ENCODE results near the gene ATP1A2.
A peak's percentile ranks its signal among the peaks of the same experiment; 100 is the strongest.

The ATP1A2 gene

DNA sequence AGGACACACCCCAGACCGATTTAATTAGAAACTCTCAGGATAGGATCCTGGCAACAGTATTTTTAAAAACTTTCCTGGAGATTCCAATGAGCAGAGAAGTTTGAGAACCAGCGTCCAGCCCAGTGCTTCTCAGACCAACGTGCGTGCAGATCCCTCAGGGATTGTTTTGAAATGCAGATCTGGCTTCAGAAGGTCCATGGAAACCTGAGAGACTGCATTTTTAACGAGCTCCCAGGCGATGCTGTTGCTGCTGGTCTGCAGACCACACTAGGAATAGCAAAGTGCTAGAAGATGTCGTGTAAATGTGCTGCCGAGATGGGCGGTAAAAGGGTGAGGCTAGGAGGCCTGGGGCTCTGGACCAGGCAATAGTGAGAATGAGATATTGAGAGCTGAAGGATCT, 56.4 kb downstream of the ATP1A2 start:
- Histone ChIP-seq H3K4me1 (ENCODE audit: low read length) (peaks cover 43% of the 10 kb centered on the region), H3K36me3 (replicated peaks; ENCODE audit: low read depth, low read length) (no peaks in the 10 kb centered on the region), H2AFZ (ENCODE audit: low read depth, low read length) (no peak overlapping the region), H3K9ac (ENCODE audit: low read length) (no peak overlapping the region), H3K79me2 (ENCODE audit: low read length) (no peaks in the 10 kb centered on the region), H3K27ac (ENCODE audit: low read length) (no peak overlapping the region), H3K4me3 (ENCODE audit: low read length) (no peak overlapping the region), H4K20me1 (ENCODE audit: insufficient read depth, low read length) (no peaks in the 10 kb centered on the region), H3K9me3 (ENCODE audit: insufficient read depth, low read length) (no peaks in the 10 kb centered on the region), H3K4me2 (ENCODE audit: low read length) (no peak overlapping the region), H3K27me3 (ENCODE audit: low read depth, low read length) (peaks cover 62% of the 10 kb centered on the region)
- no peak for TF ChIP-seq EZH2phosphoT487 (IDR thresholded peaks at IDR 0.05; ENCODE audit: low read depth)
- TF ChIP-seq, protein P1, sequence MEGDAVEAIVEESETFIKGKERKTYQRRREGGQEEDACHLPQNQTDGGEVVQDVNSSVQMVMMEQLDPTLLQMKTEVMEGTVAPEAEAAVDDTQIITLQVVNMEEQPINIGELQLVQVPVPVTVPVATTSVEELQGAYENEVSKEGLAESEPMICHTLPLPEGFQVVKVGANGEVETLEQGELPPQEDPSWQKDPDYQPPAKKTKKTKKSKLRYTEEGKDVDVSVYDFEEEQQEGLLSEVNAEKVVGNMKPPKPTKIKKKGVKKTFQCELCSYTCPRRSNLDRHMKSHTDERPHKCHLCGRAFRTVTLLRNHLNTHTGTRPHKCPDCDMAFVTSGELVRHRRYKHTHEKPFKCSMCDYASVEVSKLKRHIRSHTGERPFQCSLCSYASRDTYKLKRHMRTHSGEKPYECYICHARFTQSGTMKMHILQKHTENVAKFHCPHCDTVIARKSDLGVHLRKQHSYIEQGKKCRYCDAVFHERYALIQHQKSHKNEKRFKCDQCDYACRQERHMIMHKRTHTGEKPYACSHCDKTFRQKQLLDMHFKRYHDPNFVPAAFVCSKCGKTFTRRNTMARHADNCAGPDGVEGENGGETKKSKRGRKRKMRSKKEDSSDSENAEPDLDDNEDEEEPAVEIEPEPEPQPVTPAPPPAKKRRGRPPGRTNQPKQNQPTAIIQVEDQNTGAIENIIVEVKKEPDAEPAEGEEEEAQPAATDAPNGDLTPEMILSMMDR (IDR thresholded peaks at IDR 0.05; ENCODE audit: low read depth, low read length): no peak

DNA sequence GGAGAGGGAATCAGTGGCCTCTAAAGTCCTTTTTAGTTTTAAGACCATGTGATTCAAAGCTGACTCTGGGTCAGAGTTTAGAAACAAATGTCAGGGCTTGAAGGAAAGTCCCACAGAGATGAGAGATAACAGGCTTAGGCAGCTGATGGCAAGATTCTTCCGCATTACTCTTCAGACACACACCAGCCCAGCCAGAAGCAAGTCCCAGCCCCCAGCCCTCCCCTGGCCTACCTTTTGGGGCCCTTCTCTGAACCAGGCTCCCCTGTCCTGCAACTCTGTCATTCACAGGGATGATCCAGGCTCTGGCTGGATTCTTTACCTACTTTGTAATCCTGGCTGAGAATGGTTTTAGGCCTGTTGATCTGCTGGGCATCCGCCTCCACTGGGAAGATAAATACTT, 61.7 kb downstream of the ATP1A2 start:
- H3K9ac ChIP-seq (ENCODE audit: low read length): no peak overlapping the region; the same call in 1 of the 2 replicates
- peak overlapping the region; percentile 20 for H3K4me2 ChIP-seq (ENCODE audit: low read length)
- no peak overlapping the region; the same call in 1 of the 2 replicates for H3K27ac ChIP-seq (ENCODE audit: low read length)
- no peaks in the 10 kb centered on the region for H3K9me3 ChIP-seq (ENCODE audit: insufficient read depth, low read length)
- peaks cover 53% of the 10 kb centered on the region for H3K27me3 ChIP-seq (ENCODE audit: low read depth, low read length)
- no peak overlapping the region; the same call in 1 of the 2 replicates for H2AFZ ChIP-seq (ENCODE audit: low read depth, low read length)
- H3K79me2 ChIP-seq (ENCODE audit: low read length): no peaks in the 10 kb centered on the region
- H3K4me3 ChIP-seq (ENCODE audit: low read length): peak overlapping the region; percentile 17; the same call in 1 of the 2 replicates
- H3K36me3 ChIP-seq (replicated peaks; ENCODE audit: low read depth, low read length): no peaks in the 10 kb centered on the region
- TF ChIP-seq EZH2phosphoT487 (IDR thresholded peaks at IDR 0.05; ENCODE audit: low read depth): no peak
- TF ChIP-seq, protein P1 (IDR thresholded peaks at IDR 0.05; ENCODE audit: low read depth, low read length): no peak
- no peaks in the 10 kb centered on the region for H4K20me1 ChIP-seq (ENCODE audit: insufficient read depth, low read length)
- H3K4me1 ChIP-seq (ENCODE audit: low read length): peaks cover 15% of the 10 kb centered on the region

DNA sequence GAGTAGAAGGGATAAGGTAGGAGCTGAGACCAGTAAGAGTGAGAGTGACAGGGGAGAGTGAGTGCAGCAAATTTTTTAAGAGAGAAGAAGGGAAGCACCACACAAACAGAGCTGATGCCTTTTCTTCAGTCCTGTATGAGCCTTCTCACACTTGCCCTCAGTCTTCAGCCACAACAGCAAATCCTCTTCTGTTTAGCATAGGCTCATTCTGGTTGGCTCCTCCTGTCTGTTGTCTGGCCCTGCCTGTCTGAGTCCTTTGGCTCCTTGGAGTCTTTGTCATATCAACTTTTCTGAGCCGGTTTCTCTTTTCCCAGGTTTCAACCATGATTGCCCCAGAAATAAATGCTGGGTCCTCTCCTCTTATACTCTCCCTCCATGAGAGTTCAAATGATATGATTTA, 62.1 kb downstream of the ATP1A2 start:
- no peaks in the 10 kb centered on the region for H3K36me3 ChIP-seq (replicated peaks; ENCODE audit: low read depth, low read length)
- H4K20me1 ChIP-seq (ENCODE audit: insufficient read depth, low read length): no peaks in the 10 kb centered on the region
- H3K4me2 ChIP-seq (ENCODE audit: low read length): peak overlapping the region; percentile 20
- TF ChIP-seq, protein P1 (IDR thresholded peaks at IDR 0.05; ENCODE audit: low read depth, low read length): no peak
- TF ChIP-seq EZH2phosphoT487 (IDR thresholded peaks at IDR 0.05; ENCODE audit: low read depth): no peak
- no peak overlapping the region; the same call in 1 of the 2 replicates for H2AFZ ChIP-seq (ENCODE audit: low read depth, low read length)
- peaks cover 11% of the 10 kb centered on the region; the same call in 1 of the 2 replicates for H3K4me1 ChIP-seq (ENCODE audit: low read length)
- H3K4me3 ChIP-seq (ENCODE audit: low read length): peak overlapping the region; percentile 17; the same call in 1 of the 2 replicates
- no peak overlapping the region; the same call in 1 of the 2 replicates for H3K27ac ChIP-seq (ENCODE audit: low read length)
- H3K27me3 ChIP-seq (ENCODE audit: low read depth, low read length): peaks cover 49% of the 10 kb centered on the region
- no peak overlapping the region; the same call in 1 of the 2 replicates for H3K9ac ChIP-seq (ENCODE audit: low read length)
- no peaks in the 10 kb centered on the region for H3K9me3 ChIP-seq (ENCODE audit: insufficient read depth, low read length)
- no peaks in the 10 kb centered on the region for H3K79me2 ChIP-seq (ENCODE audit: low read length)

DNA sequence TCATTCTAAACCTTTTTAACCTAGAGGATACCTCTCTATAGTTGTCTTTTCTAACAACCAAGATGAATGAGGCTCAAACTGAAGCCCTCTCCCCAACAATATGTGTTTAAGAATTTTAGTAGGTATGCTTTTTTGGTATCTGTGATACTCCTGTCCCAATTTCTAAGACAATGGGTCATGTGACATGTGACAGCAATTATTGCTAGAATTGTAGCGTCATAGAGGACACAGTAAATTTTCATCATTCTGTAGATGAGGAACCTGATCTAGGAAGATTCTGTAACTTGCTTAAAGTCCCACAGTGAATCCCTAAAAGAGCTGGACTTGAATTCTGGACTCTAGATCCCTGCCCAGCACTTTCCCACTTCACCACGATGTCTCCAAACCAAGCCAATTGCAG, 63.2 kb downstream of the ATP1A2 start:
- peaks cover 41% of the 10 kb centered on the region for H3K27me3 ChIP-seq (ENCODE audit: low read depth, low read length)
- H3K4me3 ChIP-seq (ENCODE audit: low read length): no peak overlapping the region
- no peak for TF ChIP-seq EZH2phosphoT487 (IDR thresholded peaks at IDR 0.05; ENCODE audit: low read depth)
- TF ChIP-seq, protein P1 (IDR thresholded peaks at IDR 0.05; ENCODE audit: low read depth, low read length): no peak
- H3K4me2 ChIP-seq (ENCODE audit: low read length): no peak overlapping the region
- H3K79me2 ChIP-seq (ENCODE audit: low read length): no peaks in the 10 kb centered on the region
- H3K9me3 ChIP-seq (ENCODE audit: insufficient read depth, low read length): no peaks in the 10 kb centered on the region
- no peak overlapping the region for H3K9ac ChIP-seq (ENCODE audit: low read length)
- H4K20me1 ChIP-seq (ENCODE audit: insufficient read depth, low read length): no peaks in the 10 kb centered on the region
- no peak overlapping the region for H2AFZ ChIP-seq (ENCODE audit: low read depth, low read length)
- peaks cover 11% of the 10 kb centered on the region; the same call in 1 of the 2 replicates for H3K4me1 ChIP-seq (ENCODE audit: low read length)
- no peaks in the 10 kb centered on the region for H3K36me3 ChIP-seq (replicated peaks; ENCODE audit: low read depth, low read length)
- H3K27ac ChIP-seq (ENCODE audit: low read length): no peak overlapping the region

Measured in OCI-LY3 (cell line).